Stimulated activated CD8-positive, alpha-beta memory T cell treated with anti-CD3 and anti-CD28 coated beads, Interleukin-4, amount 100 ng/mL, for 24 hours (primary cell): ENCODE results near the gene ZNF611.
"Not testable (repeated sequence)": the region's sequence is repeated elsewhere in the genome, so short reads cannot be mapped to it uniquely, and the experiment has no call there.

ENCODE experiments used
- DNase-seq: peaks from one replicate; pipeline ENCODE4 v3.0.0-alpha.2; 2020; ENCODE audit warnings: low read depth

ZNF611 gene

GRCh38 chr19:52681216-52681615, 53.6 kb downstream of the ZNF611 start:
- DNase-seq = not testable (repeated sequence)

DNA sequence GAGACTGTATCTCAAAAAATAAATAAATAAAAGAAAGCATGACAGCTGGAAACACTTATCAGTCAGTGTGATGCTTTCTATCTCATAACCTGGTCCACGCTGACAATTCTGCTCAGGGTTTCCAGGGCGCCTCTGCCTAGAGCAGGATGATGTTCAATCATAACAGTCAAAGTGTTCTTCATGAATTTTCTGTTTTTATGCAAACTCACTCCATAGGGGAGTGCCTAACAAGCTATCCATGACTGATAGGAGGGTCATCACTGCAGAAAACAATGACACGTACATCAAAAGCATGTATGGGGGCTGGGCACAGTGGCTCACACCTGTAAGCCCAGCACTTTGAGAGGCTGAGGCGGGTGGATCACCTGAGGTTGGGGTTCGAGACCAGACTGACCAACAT, 55.2 kb downstream of the ZNF611 start:
- DNase-seq = no peak

DNA sequence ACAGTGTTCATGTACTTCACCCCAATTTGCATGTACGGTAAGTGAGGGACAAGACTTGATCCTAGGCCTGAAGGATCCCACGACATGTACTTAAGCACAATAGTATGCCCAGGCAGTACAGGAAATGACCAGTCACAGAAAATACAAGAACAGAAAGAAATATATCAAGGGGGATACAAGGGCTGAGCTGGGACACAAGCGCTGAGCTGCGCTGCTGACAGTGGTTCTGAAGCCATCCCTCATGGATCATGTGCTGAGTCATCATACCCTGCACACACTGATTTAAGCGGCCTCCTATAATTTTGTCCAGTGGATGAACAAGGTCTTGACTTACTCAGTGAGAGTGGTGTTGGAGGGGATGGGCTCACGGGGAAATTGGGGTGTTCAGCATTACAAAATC, 59.6 kb downstream of the ZNF611 start:
- not testable (repeated sequence) for DNase-seq

DNA sequence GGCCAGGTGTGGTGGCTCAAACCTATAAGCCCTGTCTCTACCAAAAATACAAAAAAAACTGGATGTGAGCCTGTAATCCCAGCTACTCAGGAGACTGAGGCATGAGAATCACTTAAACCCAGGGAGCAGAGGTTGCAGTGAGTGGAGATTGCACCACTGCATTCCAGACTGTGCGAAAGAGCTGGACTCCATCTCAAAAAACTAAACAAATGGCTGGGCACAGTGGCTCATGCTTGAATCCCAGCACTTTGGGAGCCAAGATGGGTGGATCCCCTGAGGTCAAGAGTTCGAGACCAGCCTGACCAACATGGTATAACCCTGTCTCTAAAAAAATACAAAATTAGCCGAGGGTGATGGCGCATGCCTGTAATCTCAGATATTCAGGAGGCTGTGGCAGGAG, 61.8 kb downstream of the ZNF611 start:
- DNase-seq = no peak

- no peak for DNase-seq
Measured at GRCh38 chr19:52670046-52670445, 64.8 kb downstream of the ZNF611 start.

DNA sequence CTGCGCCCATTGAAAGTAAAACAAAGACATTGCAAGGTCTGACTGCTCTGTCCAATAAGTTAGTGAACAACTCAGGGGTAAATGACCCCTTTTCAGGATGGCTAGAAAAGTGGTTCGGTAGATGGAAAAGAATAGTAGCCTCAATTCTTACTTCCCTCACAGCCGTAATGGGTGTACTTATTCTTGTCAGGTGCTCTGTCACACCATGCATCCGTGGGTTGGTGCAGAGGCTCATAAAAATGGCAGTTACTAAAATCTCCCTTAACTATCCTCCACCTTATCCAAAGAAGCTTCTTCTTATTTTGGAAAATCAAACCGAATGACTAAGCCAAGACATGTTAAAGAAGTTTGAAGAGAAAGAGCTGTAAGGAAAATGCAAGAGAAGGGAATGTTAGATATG, 65.3 kb downstream of the ZNF611 start:
- no peak for DNase-seq

GRCh38 chr19:52667972-52668371, 66.9 kb downstream of the ZNF611 start:
- DNase-seq = no peak

GRCh38 chr19:52666506-52666905, 68.3 kb downstream of the ZNF611 start:
- no peak for DNase-seq

- DNase-seq = no peak
Measured at GRCh38 chr19:52665529-52665928, 69.3 kb downstream of the ZNF611 start.

- no peak for DNase-seq
Measured at GRCh38 chr19:52665027-52665426, 69.8 kb downstream of the ZNF611 start.

- DNase-seq = no peak
Measured at GRCh38 chr19:52664461-52664860, 70.4 kb downstream of the ZNF611 start.

DNA sequence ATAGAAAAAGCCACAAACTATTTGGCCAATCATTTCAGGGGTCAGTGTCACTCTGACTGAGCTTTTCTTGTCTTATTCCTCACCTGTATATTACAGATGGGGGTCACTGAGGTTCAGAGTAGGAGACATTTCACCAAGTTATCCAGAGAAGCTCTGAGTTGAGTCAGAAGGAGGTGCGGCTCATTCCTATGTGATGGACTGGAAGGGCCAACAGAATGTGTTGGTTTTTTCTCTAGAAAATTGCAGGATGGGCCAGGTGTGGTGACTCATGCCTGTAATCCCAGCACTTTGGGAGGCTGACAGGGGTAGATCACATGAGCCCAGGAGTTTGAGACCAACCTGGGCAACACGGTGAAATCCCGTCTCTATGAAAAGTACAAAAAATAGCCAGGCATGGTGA, 72.2 kb downstream of the ZNF611 start:
- DNase-seq = no peak

- no peak for DNase-seq
Measured at GRCh38 chr19:52660981-52661380, 73.9 kb downstream of the ZNF611 start.

DNA sequence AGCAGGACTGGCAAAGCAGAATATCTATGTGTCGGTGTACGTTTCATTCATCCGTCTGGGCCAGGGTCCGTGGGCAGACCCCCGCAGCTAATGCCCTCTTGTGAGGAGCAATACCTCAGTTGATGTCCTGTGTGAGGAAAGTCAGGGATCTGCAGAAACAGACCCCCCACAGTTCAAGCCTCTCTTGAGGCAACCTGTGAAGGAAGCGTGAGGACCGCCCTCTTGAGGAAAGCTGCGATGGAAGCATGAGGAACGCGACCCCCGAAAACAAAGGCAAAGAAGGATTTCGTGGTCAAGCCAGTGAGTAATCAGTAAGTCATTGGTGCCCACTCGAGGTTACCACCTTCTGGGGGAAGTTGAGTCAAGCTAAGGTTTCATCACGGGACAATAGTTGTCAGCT, 75.8 kb downstream of the ZNF611 start:
- no peak for DNase-seq

GRCh38 chr19:52658595-52658994, 76.2 kb downstream of the ZNF611 start:
- DNase-seq = no peak

- DNase-seq = no peak
Measured at GRCh38 chr19:52653161-52653560, 81.7 kb downstream of the ZNF611 start.
